HepG2 (cell line): ENCODE results near the gene ANKRD10. TPM values are rescaled to one million over a fixed set of nuclear protein-coding genes. Genes with fewer than 3 reads are reported as not detected.

Source experiments
- CAMTA2 ChIP-seq: sonication (generic); formaldehyde crosslinking; IDR thresholded peaks from 2 replicates; pipeline ENCODE4 v1.4.0; 2020; ENCODE audit warnings: mild to moderate bottlenecking, missing genetic modification reagents, borderline replicate concordance
- EED ChIP-seq: sonication (generic); formaldehyde crosslinking; IDR thresholded peaks from 2 replicates; pipeline ENCODE4 v1.5.0; 2020; ENCODE audit warnings: mild to moderate bottlenecking, missing genetic modification reagents
- ETS1 ChIP-seq: sonication (generic); formaldehyde crosslinking; IDR thresholded peaks from 2 replicates; pipeline ENCODE4 v1.4.0; 2020; ENCODE audit warnings: missing genetic modification reagents
- FOXA3 ChIP-seq: IDR thresholded peaks from 2 replicates; pipeline ENCODE4 v1.6.1; 2016; ENCODE audit warnings: missing genetic modification reagents, missing compliant biosample characterization
- GABPA ChIP-seq, 2 experiments: IDR thresholded peaks; 2 replicates each; pipeline ENCODE4 v1.6.1; 2011 to 2016; ENCODE audit warnings: low read depth in 2 of 2, low read length in 1 of 2, missing biosample characterization in 1 of 2, missing genetic modification characterization in 1 of 2
- GZF1 ChIP-seq: sonication (generic); formaldehyde crosslinking; IDR thresholded peaks from 2 replicates; pipeline ENCODE4 v1.5.1; 2020; ENCODE audit warnings: mild to moderate bottlenecking, missing genetic modification reagents
- HMG20B ChIP-seq: conservative IDR thresholded peaks from 2 replicates; pipeline ENCODE4 v1.6.1; 2016; ENCODE audit warnings: missing genetic modification reagents, missing compliant biosample characterization
- HNRNPH1 ChIP-seq: fragments of 200-400 bp; formaldehyde crosslinking; optimal IDR thresholded peaks from 2 replicates; pipeline ENCODE3; 2017; ENCODE audit warnings: mild to moderate bottlenecking, low read depth, low read length
- HOXA9 ChIP-seq: sonication (generic); formaldehyde crosslinking; IDR thresholded peaks from 2 replicates; pipeline ENCODE4 v1.8.1; 2022; ENCODE audit warnings: missing genetic modification reagents, mild to moderate bottlenecking, moderate library complexity, borderline replicate concordance
- IRF2 ChIP-seq: IDR thresholded peaks from 2 replicates; pipeline ENCODE4 v1.6.1; 2018; ENCODE audit warnings: missing genetic modification reagents, missing compliant biosample characterization
- KDM5B ChIP-seq: sonication (generic); formaldehyde crosslinking; IDR thresholded peaks from 2 replicates; pipeline ENCODE4 v1.4.0; 2020; ENCODE audit warnings: missing genetic modification reagents, mild to moderate bottlenecking, borderline replicate concordance
- KMT2A ChIP-seq: sonication (generic); formaldehyde crosslinking; IDR thresholded peaks from 2 replicates; pipeline ENCODE4 v1.4.0; 2020; ENCODE audit warnings: missing genetic modification reagents
- MEIS1 ChIP-seq: sonication (generic); formaldehyde crosslinking; IDR thresholded peaks from 2 replicates; pipeline ENCODE4 v1.9.0; 2021; ENCODE audit warnings: mild to moderate bottlenecking, missing genetic modification reagents, moderate library complexity, borderline replicate concordance
- MXI1 ChIP-seq: IDR thresholded peaks from 3 replicates; pipeline ENCODE4 v1.6.1; 2012; ENCODE audit warnings: low read depth, low read length, inconsistent platforms, borderline replicate concordance
- NFE2L1 ChIP-seq: sonication (generic); formaldehyde crosslinking; IDR thresholded peaks from 2 replicates; pipeline ENCODE4 v1.4.0; 2020; ENCODE audit warnings: missing genetic modification reagents, mild to moderate bottlenecking, borderline replicate concordance
- RELA ChIP-seq: sonication (generic); formaldehyde crosslinking; IDR thresholded peaks from 2 replicates; pipeline ENCODE4 v1.4.0; 2020; ENCODE audit warnings: missing genetic modification reagents
- THAP9 ChIP-seq: sonication (generic); formaldehyde crosslinking; IDR thresholded peaks from 2 replicates; pipeline ENCODE4; 2020; ENCODE audit warnings: missing genetic modification reagents, mild to moderate bottlenecking, borderline replicate concordance
- ZC3H4 ChIP-seq: sonication (generic); formaldehyde crosslinking; IDR thresholded peaks from 2 replicates; pipeline ENCODE4 v1.4.0; 2020; ENCODE audit warnings: missing genetic modification reagents, borderline replicate concordance
- ZNF101 ChIP-seq: sonication (generic); formaldehyde crosslinking; IDR thresholded peaks from 2 replicates; pipeline ENCODE4 v1.4.0; 2020; ENCODE audit warnings: mild to moderate bottlenecking, low read depth, missing genetic modification reagents, borderline replicate concordance
- ZNF468 ChIP-seq: sonication (generic); formaldehyde crosslinking; IDR thresholded peaks from 2 replicates; pipeline ENCODE4 v1.8.0; 2022; ENCODE audit warnings: mild to moderate bottlenecking, moderate library complexity, missing genetic modification reagents
- ZNF615 ChIP-seq: sonication (generic); formaldehyde crosslinking; IDR thresholded peaks from 2 replicates; pipeline ENCODE4 v1.5.0; 2020; ENCODE audit warnings: mild to moderate bottlenecking, missing genetic modification reagents, borderline replicate concordance
- ZNF660 ChIP-seq: sonication (generic); formaldehyde crosslinking; IDR thresholded peaks from 2 replicates; pipeline ENCODE4 v1.5.1; 2020; ENCODE audit warnings: mild to moderate bottlenecking, low read depth, missing genetic modification reagents, borderline replicate concordance
- ZNF749 ChIP-seq: sonication (generic); formaldehyde crosslinking; IDR thresholded peaks from 2 replicates; pipeline ENCODE4 v1.8.0; 2022; ENCODE audit warnings: mild to moderate bottlenecking, missing genetic modification reagents, moderate library complexity, borderline replicate concordance
- ZZZ3 ChIP-seq: sonication (generic); formaldehyde crosslinking; IDR thresholded peaks from 2 replicates; pipeline ENCODE4 v1.4.0; 2020; ENCODE audit warnings: missing genetic modification reagents, mild to moderate bottlenecking, borderline replicate concordance
- polyA plus RNA-seq, 8 experiments: library from polyadenylated mRNA; depleted of rRNA in 3 of 8; stranded (reverse) in 7 of 8; unstranded in 1 of 8; fragments of >200 nt; fragmentation: Illumina TruSeq in 4 of 8; extraction: Trizol in 4 of 8; gene quantifications; 2 replicates each; pipeline versions ENCODE4 v1.2.1 to v1.2.3, GENCODE V29; 2011 to 2016; ENCODE audit warnings: low read depth in 4 of 8, missing spikeins in 1 of 8, mixed read lengths in 1 of 8; ENCODE audit not compliant: insufficient read depth in 1 of 8
- total RNA-seq, 5 experiments: library from RNA; depleted of rRNA; stranded (reverse); fragments of >200 nt; fragmentation: Illumina TruSeq; extraction: Trizol; gene quantifications; 2 replicates each; pipeline ENCODE4 v1.2.3, GENCODE V29; 2016; ENCODE audit warnings: low read depth in 1 of 5

The ANKRD10 gene
- total and polyA plus RNA-seq, 2 of the 13 experiments (the other 11 are each of a cell fraction or from before 2014, with no cell fraction given): 108 to 115 TPM

- TF ChIP-seq NFE2L1: no peak
- no peak for TF ChIP-seq ZNF468 (CRISPR knock-in tag)
- peak; percentile 53; the same call in 1 of the 2 replicates for TF ChIP-seq CAMTA2
- TF ChIP-seq MXI1: no peak
- no peak for TF ChIP-seq ZNF101
- 0 out of 2 replicates have a peak, but pooled peaks have one; percentile 3 for TF ChIP-seq FOXA3 (CRISPR knock-in tag)
- no peak for TF ChIP-seq MEIS1
- 0 out of 2 replicates have a peak, but pooled peaks have one; percentile 48 for TF ChIP-seq HOXA9 (CRISPR knock-in tag)
- peak; percentile 68; the same call in 1 of the 2 replicates for TF ChIP-seq ETS1 (CRISPR knock-in tag)
- no peak for TF ChIP-seq ZNF660
- no peak for TF ChIP-seq ZC3H4 (CRISPR knock-in tag)
- peak; percentile 54; the same call in 1 of the 2 replicates for TF ChIP-seq THAP9 (CRISPR knock-in tag)
- TF ChIP-seq KMT2A: peak; percentile 22; the same call in 1 of the 2 replicates
- peak; percentile 46 for TF ChIP-seq GABPA (IDR thresholded peaks at IDR 0.05; ENCODE audit: low read depth, low read length)
- TF ChIP-seq GABPA (CRISPR knock-in tag; IDR thresholded peaks at IDR 0.05; ENCODE audit: low read depth): no peak
- TF ChIP-seq EED: no peak
- TF ChIP-seq HNRNPH1: no peak
- TF ChIP-seq ZNF749 (CRISPR knock-in tag): no peak
- TF ChIP-seq HMG20B (CRISPR knock-in tag): no peak
- TF ChIP-seq ZNF615 (CRISPR knock-in tag): no peak
- peak; percentile 22; the same call in 1 of the 2 replicates for TF ChIP-seq IRF2
- peak; percentile 51; the same call in 1 of the 2 replicates for TF ChIP-seq KDM5B (CRISPR knock-in tag)
- peak; percentile 73 for TF ChIP-seq GZF1 (CRISPR knock-in tag)
- no peak for TF ChIP-seq ZZZ3 (CRISPR knock-in tag)
- TF ChIP-seq RELA (CRISPR knock-in tag): no peak
Observed at GRCh38 chr13:110914331-110915056, 375 bp downstream of the ANKRD10 start (continued).
